SIG-M5 (cell line): Measurements from ENCODE around the gene LCE1C.

Source experiments
- DNase-seq: peaks from one replicate; lab custom pipeline; 2025; lab: John Stamatoyannopoulos, UW

The LCE1C gene, protein sequence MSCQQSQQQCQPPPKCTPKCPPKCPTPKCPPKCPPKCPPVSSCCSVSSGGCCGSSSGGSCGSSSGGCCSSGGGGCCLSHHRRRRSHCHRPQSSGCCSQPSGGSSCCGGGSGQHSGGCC

DNA sequence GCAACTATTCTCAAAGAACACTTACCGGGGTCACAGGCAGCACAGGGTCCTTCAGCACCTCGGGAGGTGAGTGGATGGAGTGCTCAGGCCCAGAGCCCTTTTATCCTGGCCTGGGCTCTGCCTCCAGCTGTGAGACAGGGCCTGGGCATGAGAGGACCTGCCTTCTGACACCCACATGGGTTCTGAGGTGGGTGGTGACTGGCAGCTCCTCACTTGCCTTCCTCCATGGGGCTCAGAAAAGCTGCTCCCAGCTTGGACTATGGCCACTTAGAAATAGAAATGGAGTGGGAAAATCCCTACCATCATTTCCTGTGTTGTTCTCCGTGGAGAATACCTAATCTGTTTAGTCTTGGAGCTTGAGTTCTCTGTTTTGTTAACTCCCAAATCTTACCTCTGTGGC is at the start of gene LCE1C:
LCE1C (minus strand) TSS at position 76 of the 400 bp plus-strand sequence. CDS start 1,173 bp downstream, outside the sequence.
- no peak for DNase-seq

DNA sequence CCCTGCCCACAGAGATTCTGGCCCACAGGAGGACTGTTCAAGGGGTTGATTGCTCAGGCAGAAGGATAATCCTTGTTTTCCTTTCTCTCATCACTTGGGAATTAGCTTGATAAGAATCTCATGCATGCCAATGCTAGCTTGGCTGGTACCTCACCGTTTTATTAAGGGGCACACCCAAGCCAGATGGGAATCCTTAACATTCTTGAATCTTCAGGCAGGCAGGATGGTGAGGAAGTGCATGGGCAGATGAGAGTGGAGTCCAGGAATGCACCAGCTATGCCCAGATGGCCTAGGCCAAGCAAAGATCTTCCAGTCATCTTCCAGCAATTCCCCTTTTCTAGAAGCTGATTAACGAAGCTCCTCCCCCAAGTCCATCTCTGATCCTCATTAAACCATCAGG is 49.2 kb upstream of the LCE1C start:
- no peak for DNase-seq

DNA sequence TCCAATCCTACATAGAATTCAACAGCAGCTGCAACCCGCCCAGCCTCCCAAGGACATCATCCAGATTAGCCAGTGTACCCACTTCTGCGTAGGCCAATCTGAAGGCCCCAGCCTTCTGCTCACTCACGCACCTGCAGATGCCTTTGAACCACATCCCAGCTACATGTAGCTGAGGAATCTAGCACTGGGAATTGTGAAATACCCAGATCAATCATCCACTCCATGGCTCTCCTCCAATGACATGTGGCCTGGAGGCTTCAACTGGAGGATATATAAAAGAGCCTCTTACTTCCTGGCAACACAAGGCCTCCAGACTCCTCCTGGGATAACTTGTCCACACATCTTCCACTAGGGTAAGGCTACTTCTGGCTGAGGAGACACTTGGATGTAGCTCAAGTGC is 36.1 kb upstream of the LCE1C start, which contains the start of gene LCE6A:
LCE6A (plus strand) TSS at position 301 of the 400 bp plus-strand sequence. CDS start 665 bp downstream, outside the sequence.
- DNase-seq = no peak

DNA sequence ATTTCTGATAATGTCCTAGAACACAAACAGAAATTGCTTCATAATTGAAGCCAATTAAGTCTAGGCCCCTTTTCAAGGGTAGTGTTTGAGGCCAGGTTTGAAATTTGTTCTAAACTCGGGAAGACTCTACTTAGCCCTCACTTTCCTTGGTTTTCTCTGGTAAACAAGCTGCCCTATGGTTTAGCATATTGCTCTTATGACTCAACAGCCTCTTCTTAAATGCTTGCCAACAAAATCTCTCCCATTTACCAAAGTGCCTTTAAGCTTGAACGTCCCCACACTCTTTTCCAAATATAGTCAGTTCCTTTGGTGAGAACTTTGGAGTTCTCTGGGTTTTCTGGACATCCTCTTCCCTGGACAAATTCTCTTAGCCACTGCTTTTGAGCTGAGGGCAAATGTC is 30.4 kb upstream of the LCE1C start:
- DNase-seq = no peak

DNA sequence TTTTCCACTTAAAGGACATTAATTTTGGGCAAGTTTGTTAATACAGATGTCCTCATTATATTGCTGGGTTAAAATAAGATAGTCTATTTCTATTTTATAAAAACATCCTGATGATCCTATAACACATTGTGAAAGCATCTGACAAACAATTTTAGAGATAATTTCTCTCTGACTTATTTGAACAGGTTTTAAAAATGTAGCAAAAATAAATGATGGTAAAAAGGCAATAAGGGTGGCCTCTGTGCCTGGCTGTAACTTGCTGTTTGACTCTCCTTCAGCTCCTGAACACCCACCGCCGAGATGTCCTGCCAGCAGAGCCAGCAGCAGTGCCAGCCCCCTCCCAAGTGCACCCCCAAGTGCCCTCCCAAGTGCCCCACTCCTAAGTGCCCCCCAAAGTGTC is 20.7 kb upstream of the LCE1C start, which contains the start of gene LCE1A:
LCE1A (plus strand) TSS at position 301 of the 400 bp plus-strand sequence; CDS start at position 301, 0 bp downstream.
- DNase-seq = no peak

DNA sequence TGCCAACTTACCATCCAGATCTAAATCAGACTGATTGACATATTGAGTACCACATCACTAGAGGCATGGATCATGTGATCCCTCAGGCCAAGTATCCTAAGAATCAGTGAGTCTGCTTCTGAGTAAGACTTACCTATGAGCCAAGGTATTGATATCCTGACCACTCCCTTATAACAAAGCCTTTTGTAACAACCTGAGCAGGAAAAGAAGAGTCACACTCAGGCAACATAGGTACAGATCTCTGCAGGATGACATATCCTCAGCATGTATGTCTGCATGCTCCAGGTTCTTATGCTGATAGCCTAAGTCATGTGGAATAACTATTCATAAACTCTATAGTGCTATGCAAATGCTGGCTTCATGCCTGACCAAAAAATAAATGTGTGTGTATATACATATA is 18.5 kb upstream of the LCE1C start:
- no peak for DNase-seq

DNA sequence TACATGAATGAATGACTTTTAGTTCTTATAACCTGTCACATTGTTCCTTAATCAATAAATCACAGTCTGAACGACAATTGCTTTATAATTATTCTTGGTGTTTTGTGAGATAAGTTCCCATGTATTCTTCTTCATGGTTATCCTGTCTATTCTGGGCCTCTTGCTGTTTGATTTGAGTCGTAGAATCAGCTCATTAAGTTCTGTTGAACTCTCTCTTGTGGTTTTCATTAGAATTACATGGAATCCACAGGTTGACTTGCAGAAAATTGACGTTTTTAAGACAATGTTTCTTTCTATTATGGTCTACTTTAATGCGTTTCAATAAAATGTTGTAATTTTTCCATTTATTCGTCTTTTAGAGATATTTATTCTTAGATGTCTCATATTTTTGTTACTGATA is 16.8 kb upstream of the LCE1C start:
- no peak for DNase-seq

DNA sequence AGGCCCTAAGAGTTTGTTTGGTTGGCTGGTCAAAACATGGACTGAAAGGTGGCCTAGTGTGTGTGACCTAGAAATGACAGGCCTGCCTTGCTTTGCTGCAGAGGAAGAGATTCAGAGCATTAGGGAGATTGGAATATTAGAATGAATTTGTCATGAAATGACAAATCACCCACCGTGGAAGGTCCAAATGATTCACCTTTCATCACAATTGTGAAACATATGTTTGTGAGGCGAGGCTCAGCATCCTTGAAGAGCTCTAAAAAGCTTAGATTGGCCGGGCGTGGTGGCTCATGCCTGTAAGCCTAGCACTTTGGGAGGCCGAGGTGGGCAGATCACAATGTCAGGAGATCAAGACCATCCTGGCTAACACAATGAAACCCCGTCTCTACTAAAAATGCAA is 10.9 kb upstream of the LCE1C start:
- DNase-seq = no peak

DNA sequence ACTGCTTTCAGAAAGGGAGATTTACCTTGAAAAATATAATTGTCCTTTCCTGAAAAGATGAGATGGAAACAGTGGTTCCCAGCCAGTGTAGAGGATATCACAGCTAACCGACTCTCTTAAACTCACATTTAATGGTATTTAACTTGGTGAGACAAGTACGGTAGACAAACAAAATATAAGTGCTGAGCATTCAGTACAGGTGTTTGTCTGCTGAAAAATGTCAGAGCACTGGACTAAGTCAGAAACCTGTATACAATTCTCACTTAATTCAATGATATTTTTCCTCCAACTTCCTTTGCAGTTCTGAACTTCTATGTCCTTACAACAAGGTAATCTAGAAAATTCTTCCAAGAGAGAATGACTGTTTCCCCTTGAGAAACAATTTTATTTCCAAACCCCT is 5.2 kb upstream of the LCE1C start, which contains the start of gene LCE1B:
LCE1B (plus strand) TSS at position 301 of the 400 bp plus-strand sequence. CDS start 476 bp downstream, outside the sequence.
- DNase-seq = no peak

DNA sequence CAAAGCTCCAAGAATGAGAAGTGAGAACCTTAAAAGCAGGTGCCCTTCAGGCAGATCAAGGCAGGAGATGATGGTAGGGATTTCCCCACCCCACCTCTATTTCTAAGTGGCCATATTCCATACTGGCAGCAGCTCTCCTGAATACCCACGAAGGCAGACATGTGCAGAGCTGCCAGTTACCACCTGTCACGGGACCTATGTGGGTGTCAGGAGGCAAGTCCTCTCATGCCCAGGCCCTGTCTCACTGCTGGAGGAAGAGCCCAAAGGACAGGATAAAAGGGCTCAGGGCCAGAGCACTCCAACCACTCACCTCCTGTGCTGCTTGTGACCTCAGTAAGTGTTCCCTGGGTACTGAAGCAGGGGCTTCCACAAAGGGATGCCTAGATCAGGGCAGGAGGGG is 4.6 kb upstream of the LCE1C start:
- no peak for DNase-seq

DNA sequence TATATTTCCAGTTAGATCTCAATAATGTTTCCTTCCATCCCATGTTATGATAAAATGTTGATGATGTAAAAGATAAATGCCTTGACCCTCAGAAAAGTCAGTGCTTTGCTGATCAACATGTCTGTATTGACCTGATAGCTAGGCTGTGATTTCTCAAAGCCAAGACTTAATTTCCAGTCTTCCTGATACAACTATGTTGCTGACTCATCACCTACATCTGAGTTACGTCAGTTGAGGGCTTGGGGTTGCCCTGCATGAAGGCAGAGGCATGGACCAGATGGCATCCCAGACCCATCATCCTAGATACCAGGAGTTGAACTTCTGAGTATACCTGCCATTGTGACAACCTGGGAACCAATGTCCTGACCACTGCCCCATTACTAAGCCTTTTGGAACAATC is 5.1 kb downstream of the LCE1C start:
- no peak for DNase-seq

DNA sequence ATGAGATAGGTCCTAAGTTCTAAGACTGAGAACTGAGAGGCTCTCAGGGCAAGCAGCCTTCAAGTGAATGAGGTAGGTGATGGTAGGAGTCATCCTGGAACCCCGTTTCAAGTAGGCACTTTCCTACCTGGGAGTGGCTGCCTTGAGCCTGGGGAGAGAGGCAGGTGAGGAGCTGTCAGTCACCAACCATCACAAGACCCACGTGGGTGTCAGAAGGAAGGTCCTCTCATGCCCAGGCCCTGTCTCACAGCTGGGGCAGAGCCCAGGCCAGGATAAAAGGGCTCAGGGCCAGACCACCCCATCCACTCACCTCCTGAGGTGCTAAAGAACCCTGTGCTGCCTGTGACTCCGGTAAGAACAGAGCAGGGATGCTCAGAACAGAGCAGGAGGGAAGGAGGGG is 10.0 kb downstream of the LCE1C start, which contains the start of gene LCE1D:
LCE1D (plus strand) TSS at position 301 of the 400 bp plus-strand sequence. CDS start 1,074 bp downstream, outside the sequence.
- DNase-seq = no peak

DNA sequence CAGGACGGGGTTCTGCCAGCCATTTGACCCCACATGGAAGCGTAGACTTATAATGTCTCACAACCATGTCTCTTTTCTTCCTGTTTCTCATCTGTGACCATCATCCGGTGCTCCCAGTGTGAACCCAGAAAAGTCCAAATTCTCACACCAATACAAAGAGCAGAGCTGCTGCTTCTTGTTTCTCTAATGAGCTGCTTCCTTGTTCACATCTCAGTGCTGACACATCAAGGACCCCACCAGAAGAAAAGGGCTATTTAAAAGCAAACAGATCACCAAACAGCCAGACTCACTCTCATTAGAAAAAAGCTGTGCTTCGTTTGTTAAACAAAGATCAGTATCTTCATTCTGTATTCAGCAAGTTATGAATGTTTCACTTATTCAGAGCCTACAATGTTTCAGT is 10.8 kb downstream of the LCE1C start:
- no peak for DNase-seq

DNA sequence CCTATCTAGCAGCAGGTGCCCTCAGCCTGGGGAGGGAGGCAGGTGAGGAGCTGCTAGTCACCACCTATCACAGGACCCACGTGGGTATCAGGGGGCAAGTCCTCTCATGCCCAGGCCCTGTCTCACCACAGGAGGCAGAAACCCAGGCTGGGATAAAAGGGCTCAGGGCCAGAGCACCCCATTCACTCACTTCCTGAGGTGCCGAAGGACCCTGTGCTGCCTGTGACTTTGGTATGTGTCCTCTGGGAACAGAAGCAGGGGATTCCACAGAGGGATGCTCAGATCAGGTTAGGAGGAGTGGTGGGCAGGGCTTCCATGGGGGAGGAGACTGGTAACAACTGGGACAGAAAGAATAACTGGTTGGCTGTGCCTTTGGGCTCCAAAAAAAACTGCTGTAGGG is 20.4 kb downstream of the LCE1C start, which contains the start of gene LCE1E:
LCE1E (plus strand) TSS at position 181 of the 400 bp plus-strand sequence. CDS start 1,043 bp downstream, outside the sequence.
- DNase-seq = no peak

DNA sequence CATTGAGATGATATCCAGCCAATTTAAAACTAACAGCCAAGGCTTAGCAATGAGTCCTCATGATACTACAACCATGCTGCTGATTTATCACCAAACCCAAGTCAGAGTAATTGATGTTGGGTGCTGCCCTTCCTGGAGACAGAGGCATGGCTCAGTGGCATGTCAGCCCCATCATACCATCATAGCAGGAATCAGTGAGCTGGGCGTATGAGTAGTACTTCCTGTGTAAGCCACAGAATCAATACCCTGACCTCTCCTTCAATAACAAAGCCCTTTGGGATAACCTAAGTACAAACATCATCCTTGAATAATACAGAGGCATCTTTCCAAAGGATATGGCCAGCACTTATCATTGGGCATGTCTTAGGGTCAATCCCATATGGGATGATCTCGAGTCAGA is 23.4 kb downstream of the LCE1C start:
- no peak for DNase-seq

DNA sequence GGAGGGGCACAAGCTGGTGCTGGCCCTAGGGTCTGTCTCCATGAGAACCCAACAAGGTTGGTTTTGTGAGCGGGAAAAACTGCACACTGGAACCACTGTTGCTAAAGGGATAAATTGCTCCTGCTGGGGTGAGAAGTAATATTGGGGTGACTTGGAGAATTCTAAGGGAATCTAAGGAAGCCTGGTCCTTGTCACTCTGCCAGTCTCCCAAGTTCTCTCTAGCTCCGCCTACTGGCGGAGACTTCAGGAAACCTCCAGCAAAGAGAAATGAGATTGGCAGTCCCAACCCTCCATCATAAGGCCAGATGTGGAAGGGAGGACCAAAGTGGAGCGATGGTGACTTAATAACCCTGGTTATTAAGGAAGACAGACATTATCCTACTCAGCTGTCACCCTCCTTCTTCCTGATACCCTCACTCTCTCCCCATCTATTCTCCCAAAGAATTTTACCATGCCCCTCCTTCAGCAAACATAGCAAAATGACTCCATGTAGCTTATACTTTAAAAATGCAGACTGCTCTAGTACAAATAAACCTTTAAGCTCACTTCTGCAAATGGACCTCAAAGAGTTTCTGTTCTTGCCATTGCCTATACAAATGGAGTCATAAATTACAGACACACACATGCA is 28.8 kb downstream of the LCE1C start:
- no peak for DNase-seq

DNA sequence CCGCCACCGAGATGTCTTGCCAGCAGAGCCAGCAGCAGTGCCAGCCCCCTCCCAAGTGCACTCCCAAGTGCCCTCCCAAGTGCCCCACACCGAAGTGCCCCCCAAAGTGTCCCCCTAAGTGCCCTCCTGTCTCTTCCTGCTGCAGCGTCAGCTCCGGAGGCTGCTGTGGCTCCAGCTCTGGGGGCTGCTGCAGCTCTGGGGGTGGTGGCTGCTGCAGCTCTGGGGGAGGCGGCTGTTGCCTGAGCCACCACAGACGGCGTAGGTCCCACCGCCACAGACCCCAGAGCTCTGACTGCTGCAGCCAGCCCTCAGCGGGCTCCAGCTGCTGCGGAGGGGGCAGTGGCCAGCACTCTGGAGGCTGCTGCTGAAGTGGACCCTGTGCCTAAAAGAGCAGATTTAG is 30.1 kb downstream of the LCE1C start:
- DNase-seq = no peak

DNA sequence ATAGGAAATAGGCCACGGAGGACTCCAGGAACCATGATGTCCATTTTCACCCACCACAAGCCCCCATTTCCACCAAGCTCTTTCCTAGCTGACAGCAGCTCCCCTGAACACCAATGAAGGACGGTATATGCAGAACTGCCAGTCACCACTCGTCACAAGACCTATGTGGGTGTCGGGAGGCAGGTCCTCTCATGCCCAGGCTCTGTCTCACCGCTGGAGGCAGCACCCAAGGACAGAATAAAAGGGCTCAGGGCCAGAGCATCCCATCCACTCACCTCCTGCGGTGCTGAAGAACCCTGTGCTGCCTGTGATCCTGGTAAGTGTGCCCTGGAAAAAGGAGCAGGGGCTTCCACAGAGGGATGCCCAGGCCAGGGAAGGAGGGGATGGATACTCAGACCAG is 31.6 kb downstream of the LCE1C start, which contains the start of gene LCE1F:
LCE1F (plus strand) TSS at position 266 of the 400 bp plus-strand sequence. CDS start 1,232 bp downstream, outside the sequence.
- DNase-seq = no peak

DNA sequence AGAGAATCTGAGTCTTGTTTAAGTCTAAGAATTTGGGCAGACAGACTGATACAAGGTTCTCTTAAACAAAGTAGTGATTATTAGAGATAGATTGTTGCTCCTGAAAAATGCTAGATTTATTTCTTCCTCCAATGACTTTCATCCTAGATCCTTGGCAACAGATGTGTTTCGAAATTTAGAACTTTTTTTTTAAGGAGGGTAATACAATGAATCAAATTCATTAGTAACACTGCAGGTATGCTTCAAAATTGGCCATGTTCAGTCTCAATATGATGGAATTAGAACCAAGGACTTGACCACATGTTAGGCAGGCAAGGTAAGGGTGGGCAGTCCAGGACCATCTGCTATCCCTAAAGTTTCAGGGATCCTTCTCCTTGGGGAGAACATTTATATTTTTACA is 36.0 kb downstream of the LCE1C start:
- no peak for DNase-seq

DNA sequence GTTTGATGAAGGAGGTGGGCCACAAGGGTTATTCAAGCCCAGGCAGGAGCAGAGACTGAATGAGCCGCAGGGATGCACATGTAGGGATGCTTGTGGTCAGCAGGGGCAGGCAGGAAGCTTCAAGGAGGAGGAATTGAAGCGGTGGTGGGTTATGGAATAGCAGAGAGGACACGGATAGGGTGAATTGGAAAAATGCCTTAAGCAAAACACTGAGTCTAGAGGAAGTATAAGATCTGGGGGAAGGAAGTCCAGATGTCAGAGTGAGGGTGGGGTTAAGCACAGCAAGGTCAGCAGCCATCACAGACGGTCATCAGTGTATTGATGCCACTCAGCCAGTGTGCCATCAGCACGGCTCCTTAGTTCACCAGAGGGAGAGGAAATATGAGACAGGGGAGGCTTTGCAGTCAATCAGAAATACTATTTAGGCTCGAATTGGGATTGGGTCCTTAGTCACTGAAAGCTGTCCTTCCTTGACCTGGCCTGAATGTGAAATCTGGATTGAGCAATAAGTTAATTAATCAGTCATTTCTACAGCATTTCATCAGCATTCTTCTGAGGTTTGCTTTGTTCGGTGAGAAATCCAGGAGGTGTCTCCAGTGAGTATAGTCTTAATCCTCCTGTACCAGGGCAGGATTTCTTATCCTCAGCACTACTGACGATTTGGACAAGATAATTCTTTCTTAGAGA is 37.5 kb downstream of the LCE1C start:
- no peak for DNase-seq

DNA sequence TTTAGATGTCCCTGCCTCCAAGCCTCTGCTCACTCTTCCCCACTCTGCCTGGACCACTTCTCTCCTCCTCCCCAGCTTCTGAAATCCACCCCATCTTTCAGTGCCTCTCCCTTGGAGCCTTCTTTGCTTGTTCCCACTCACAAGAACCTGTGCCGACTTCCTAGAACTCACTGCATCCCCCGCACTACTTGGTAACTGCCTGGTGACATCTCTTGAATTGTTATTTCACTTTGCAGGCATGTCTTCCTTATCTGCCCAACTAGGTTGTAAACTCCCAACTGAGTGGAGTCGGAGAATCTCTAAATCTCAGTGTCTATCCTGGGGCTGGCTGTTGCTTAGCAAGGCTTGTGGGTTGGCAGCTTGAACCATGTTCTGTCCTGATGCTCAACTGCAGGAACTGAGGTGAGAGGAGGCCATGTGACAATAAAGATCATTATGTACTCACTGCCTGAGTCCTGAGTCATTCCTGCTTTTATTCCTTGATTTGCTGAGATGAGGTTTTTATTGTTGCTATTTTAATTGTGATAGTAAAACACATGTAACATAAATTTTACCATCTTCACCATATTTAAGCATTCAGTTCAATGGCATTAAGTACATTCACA is 44.7 kb downstream of the LCE1C start:
- no peak for DNase-seq

DNA sequence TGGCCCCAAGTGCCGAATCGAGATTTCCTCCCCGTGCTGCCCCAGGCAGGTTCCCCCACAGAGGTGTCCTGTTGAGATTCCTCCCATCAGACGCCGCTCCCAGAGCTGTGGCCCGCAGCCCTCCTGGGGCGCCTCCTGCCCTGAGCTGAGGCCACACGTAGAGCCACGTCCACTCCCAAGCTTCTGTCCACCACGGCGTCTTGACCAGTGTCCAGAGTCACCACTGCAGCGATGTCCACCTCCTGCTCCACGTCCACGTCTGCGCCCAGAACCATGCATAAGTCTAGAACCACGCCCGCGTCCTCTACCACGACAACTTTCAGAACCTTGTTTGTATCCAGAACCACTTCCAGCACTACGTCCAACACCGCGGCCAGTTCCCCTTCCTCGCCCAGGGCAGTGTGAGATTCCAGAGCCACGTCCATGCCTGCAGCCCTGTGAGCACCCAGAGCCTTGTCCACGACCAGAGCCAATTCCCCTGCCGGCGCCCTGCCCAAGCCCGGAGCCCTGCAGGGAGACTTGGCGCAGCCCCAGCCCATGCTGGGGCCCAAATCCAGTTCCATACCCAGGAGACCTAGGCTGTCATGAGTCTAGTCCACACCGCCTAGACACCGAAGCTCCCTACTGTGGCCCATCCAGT is 45.8 kb downstream of the LCE1C start:
- no peak for DNase-seq
